ENCODE measurements around the gene FHL3.
A peak's percentile ranks its signal among the peaks of the same experiment; 100 is the strongest.
"Not testable (repeated sequence)": the region's sequence is repeated elsewhere in the genome, so short reads cannot be mapped to it uniquely, and the experiment has no call there.

The FHL3 gene

GRCh38 chr1:38044221-38045215 lies 39.2 kb upstream of the FHL3 start:
- peaks cover 53% of the 10 kb centered on the region for H3K27me3 ChIP-seq (ENCODE audit: control insufficient read depth, insufficient read depth, low read length)
- no peaks in the 10 kb centered on the region for H3K9me3 ChIP-seq (ENCODE audit: control insufficient read depth, low read depth, low read length)
- no peak overlapping the region for H3K27ac ChIP-seq (ENCODE audit: low read length)
- peak overlapping the region; percentile 81 for H3K4me3 ChIP-seq (ENCODE audit: low read length)
- H3K36me3 ChIP-seq (ENCODE audit: control insufficient read depth, low read depth, low read length), result no peaks in the 10 kb centered on the region
- peaks cover 6% of the 10 kb centered on the region for H3K4me1 ChIP-seq (ENCODE audit: control insufficient read depth, low read depth, low read length)
- peak overlapping the region; percentile 36 for H3K9ac ChIP-seq (ENCODE audit: low read length)

- H3K27me3 ChIP-seq (ENCODE audit: control insufficient read depth, insufficient read depth, low read length), result peaks cover 40% of the 10 kb centered on the region
- no peak overlapping the region for H3K27ac ChIP-seq (ENCODE audit: low read length)
These were observed 37.9 kb upstream of the FHL3 start for GRCh38 chr1:38043036-38043747.

GRCh38 chr1:38041936-38042834 lies 36.9 kb upstream of the FHL3 start:
- no peak overlapping the region for H3K4me3 ChIP-seq (ENCODE audit: low read length)

More at GRCh38 chr1:38043036-38043747, 37.9 kb upstream of the FHL3 start:
- H3K4me3 ChIP-seq (ENCODE audit: low read length), result peak overlapping the region; percentile 81
- H3K9ac ChIP-seq (ENCODE audit: low read length), result no peak overlapping the region
- peaks cover 6% of the 10 kb centered on the region for H3K4me1 ChIP-seq (ENCODE audit: control insufficient read depth, low read depth, low read length)
- H3K36me3 ChIP-seq (ENCODE audit: control insufficient read depth, low read depth, low read length), result no peaks in the 10 kb centered on the region
- no peaks in the 10 kb centered on the region for H3K9me3 ChIP-seq (ENCODE audit: control insufficient read depth, low read depth, low read length)

GRCh38 chr1:38039331-38040088 lies 34.2 kb upstream of the FHL3 start:
- no peak overlapping the region for H3K27ac ChIP-seq (ENCODE audit: low read length)
- H3K36me3 ChIP-seq (ENCODE audit: control insufficient read depth, low read depth, low read length), result no peaks in the 10 kb centered on the region
- peaks cover 14% of the 10 kb centered on the region for H3K27me3 ChIP-seq (ENCODE audit: control insufficient read depth, insufficient read depth, low read length)
- no peaks in the 10 kb centered on the region for H3K9me3 ChIP-seq (ENCODE audit: control insufficient read depth, low read depth, low read length)
- no peak overlapping the region for H3K4me3 ChIP-seq (ENCODE audit: low read length)
- peaks cover 3% of the 10 kb centered on the region for H3K4me1 ChIP-seq (ENCODE audit: control insufficient read depth, low read depth, low read length)
- no peak overlapping the region for H3K9ac ChIP-seq (ENCODE audit: low read length)

More at GRCh38 chr1:38041936-38042834, 36.9 kb upstream of the FHL3 start:
- Histone ChIP-seq H3K9ac (ENCODE audit: low read length) (no peak overlapping the region), H3K27ac (ENCODE audit: low read length) (no peak overlapping the region), H3K27me3 (ENCODE audit: control insufficient read depth, insufficient read depth, low read length) (peaks cover 30% of the 10 kb centered on the region), H3K9me3 (ENCODE audit: control insufficient read depth, low read depth, low read length) (no peaks in the 10 kb centered on the region), H3K36me3 (ENCODE audit: control insufficient read depth, low read depth, low read length) (no peaks in the 10 kb centered on the region), H3K4me1 (ENCODE audit: control insufficient read depth, low read depth, low read length) (peaks cover 3% of the 10 kb centered on the region)

- H3K27ac ChIP-seq (ENCODE audit: low read length), result no peak overlapping the region
- H3K9ac ChIP-seq (ENCODE audit: low read length), result no peak overlapping the region
- H3K9me3 ChIP-seq (ENCODE audit: control insufficient read depth, low read depth, low read length), result no peaks in the 10 kb centered on the region
- H3K36me3 ChIP-seq (ENCODE audit: control insufficient read depth, low read depth, low read length), result no peaks in the 10 kb centered on the region
- H3K4me1 ChIP-seq (ENCODE audit: control insufficient read depth, low read depth, low read length), result peaks cover 3% of the 10 kb centered on the region
- peaks cover 8% of the 10 kb centered on the region for H3K27me3 ChIP-seq (ENCODE audit: control insufficient read depth, insufficient read depth, low read length)
- no peak overlapping the region for H3K4me3 ChIP-seq (ENCODE audit: low read length)
These were observed 33.5 kb upstream of the FHL3 start for GRCh38 chr1:38038861-38039260.

- H3K4me3 ChIP-seq (ENCODE audit: low read length), result no peak overlapping the region
- no peak overlapping the region for H3K27ac ChIP-seq (ENCODE audit: low read length)
- H3K9ac ChIP-seq (ENCODE audit: low read length), result no peak overlapping the region
- no peaks in the 10 kb centered on the region for H3K9me3 ChIP-seq (ENCODE audit: control insufficient read depth, low read depth, low read length)
- H3K4me1 ChIP-seq (ENCODE audit: control insufficient read depth, low read depth, low read length), result peaks cover 3% of the 10 kb centered on the region
- H3K27me3 ChIP-seq (ENCODE audit: control insufficient read depth, insufficient read depth, low read length), result no peaks in the 10 kb centered on the region
- no peaks in the 10 kb centered on the region for H3K36me3 ChIP-seq (ENCODE audit: control insufficient read depth, low read depth, low read length)
These were observed 32.1 kb upstream of the FHL3 start for GRCh38 chr1:38037221-38037939.

GRCh38 chr1:38034871-38035270 lies 29.6 kb upstream of the FHL3 start:
- H3K4me1 ChIP-seq (ENCODE audit: control insufficient read depth, low read depth, low read length), result peaks cover 7% of the 10 kb centered on the region
- H3K27ac ChIP-seq (ENCODE audit: low read length), result no peak overlapping the region
- no peak overlapping the region for H3K4me3 ChIP-seq (ENCODE audit: low read length)
- H3K9me3 ChIP-seq (ENCODE audit: control insufficient read depth, low read depth, low read length), result no peaks in the 10 kb centered on the region
- H3K9ac ChIP-seq (ENCODE audit: low read length), result no peak overlapping the region
- H3K27me3 ChIP-seq (ENCODE audit: control insufficient read depth, insufficient read depth, low read length), result no peaks in the 10 kb centered on the region
- H3K36me3 ChIP-seq (ENCODE audit: control insufficient read depth, low read depth, low read length), result no peaks in the 10 kb centered on the region

- H3K36me3 ChIP-seq (ENCODE audit: control insufficient read depth, low read depth, low read length); H3K4me3 ChIP-seq (ENCODE audit: low read length); H3K9me3 ChIP-seq (ENCODE audit: control insufficient read depth, low read depth, low read length); H3K9ac ChIP-seq (ENCODE audit: low read length); H3K27ac ChIP-seq (ENCODE audit: low read length); H3K27me3 ChIP-seq (ENCODE audit: control insufficient read depth, insufficient read depth, low read length): not testable (repeated sequence)
- H3K4me1 ChIP-seq (ENCODE audit: control insufficient read depth, low read depth, low read length), result peaks cover 24% of the 10 kb centered on the region
These were observed 27.7 kb upstream of the FHL3 start for GRCh38 chr1:38032992-38033391.

- Histone ChIP-seq H3K9me3 (ENCODE audit: control insufficient read depth, low read depth, low read length) (no peaks in the 10 kb centered on the region), H3K4me3 (ENCODE audit: low read length) (no peak overlapping the region), H3K36me3 (ENCODE audit: control insufficient read depth, low read depth, low read length) (no peaks in the 10 kb centered on the region), H3K9ac (ENCODE audit: low read length) (no peak overlapping the region), H3K4me1 (ENCODE audit: control insufficient read depth, low read depth, low read length) (peaks cover 24% of the 10 kb centered on the region), H3K27me3 (ENCODE audit: control insufficient read depth, insufficient read depth, low read length) (no peaks in the 10 kb centered on the region), H3K27ac (ENCODE audit: low read length) (no peak overlapping the region)
These were observed 26.2 kb upstream of the FHL3 start for GRCh38 chr1:38031513-38031866.

Data from iPS-18a (cell line).